HG02759 (cell line): Measurements from ENCODE around the gene TBXT.

ENCODE experiments used
- ATAC-seq: cut with Tn5 transposase; IDR thresholded peaks from one replicate; pipeline ENCODE4 v1.9.1; 2021; ENCODE audit warnings: mild to moderate bottlenecking, moderate library complexity; ENCODE audit not compliant: unreplicated experiment

TBXT gene

DNA sequence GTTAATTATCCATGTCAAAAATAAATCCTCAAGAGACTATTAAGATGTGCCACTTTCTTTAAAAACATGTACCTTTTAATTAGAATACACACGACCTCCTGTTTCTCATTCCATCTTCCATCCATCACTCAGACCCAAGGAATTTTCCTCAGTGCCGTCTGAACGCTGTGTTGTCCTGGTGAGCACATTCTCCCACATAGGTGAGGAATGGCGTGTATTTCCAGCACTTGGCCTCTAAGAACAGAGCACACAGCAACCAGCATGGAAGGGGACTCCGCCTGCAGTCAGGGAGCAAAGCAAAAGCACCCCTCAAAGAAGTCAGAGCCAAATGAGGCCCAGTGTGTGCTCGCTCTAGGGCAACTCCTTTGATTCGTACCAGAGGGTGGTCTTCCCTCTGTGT lies 45.9 kb downstream of the TBXT start:
- ATAC-seq = no peak

DNA sequence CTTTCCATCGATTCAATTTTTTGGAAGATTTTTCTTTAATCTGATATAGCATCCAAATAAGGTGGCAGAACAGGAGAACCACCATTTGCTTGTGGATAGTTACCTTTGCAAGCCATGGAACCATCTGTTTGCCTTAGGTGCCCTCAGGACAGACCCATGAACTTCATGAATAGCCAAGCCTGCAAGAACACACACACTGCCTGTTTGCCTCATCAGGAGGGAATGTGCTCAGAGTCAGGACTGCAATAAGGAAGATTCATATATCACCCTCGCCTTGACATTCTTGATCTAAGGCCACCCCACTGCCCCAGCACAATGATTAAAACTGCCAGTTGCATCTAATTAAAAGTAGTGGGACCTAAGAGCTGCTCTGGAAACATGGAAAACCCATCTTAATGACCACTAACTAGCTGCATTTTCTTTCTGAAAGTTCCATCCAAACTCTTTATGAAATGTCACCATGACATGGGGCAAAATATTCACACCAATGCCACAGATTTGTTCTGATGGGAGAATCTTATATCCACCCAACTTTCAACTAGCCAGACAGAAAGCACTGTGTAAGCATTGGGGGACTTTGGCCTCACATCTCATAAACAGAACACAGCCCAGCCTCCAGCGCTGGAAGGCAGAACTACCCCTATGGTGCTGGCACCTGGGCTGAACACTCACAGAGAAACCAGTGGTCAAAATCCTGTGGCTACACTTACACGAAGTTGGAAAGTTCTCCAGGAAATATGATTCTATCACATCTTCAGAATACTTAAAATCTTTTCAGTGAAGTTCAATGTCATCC lies 48.3 kb downstream of the TBXT start:
- ATAC-seq = no peak

- ATAC-seq = no peak
Observed at GRCh38 chr6:166115609-166116008, 52.0 kb downstream of the TBXT start.

GRCh38 chr6:166112580-166112979 lies 55.1 kb downstream of the TBXT start:
- no peak for ATAC-seq

GRCh38 chr6:166109608-166110007 lies 58.0 kb downstream of the TBXT start:
- ATAC-seq = no peak
